HepG2 (cell line): ENCODE measurements around the gene SMTNL1. TPM values are rescaled to one million over a fixed set of nuclear protein-coding genes. Genes with fewer than 3 reads are reported as not detected.
A peak's percentile ranks its signal among the peaks of the same experiment; 100 is the strongest.

Experiments
- ATF3 ChIP-seq: sonication (generic); formaldehyde crosslinking; IDR thresholded peaks from 2 replicates; pipeline ENCODE4 v1.4.0; 2020; ENCODE audit warnings: missing genetic modification reagents
- ATF7-NPFF ChIP-seq: sonication (generic); formaldehyde crosslinking; IDR thresholded peaks from 2 replicates; pipeline ENCODE4 v1.8.1; 2023; ENCODE audit warnings: mild to moderate bottlenecking, low read depth, missing genetic modification reagents, moderate library complexity
- CBFB ChIP-seq: sonication (generic); formaldehyde crosslinking; IDR thresholded peaks from 2 replicates; pipeline ENCODE4 v1.4.0; 2020; ENCODE audit warnings: missing genetic modification reagents
- ELF4 ChIP-seq: sonication (generic); formaldehyde crosslinking; IDR thresholded peaks from 2 replicates; pipeline ENCODE4 v1.5.0; 2020; ENCODE audit warnings: missing genetic modification reagents, mild to moderate bottlenecking, moderate library complexity, borderline replicate concordance
- GZF1 ChIP-seq: sonication (generic); formaldehyde crosslinking; IDR thresholded peaks from 2 replicates; pipeline ENCODE4 v1.5.1; 2020; ENCODE audit warnings: mild to moderate bottlenecking, missing genetic modification reagents
- HIC2 ChIP-seq: sonication (generic); formaldehyde crosslinking; IDR thresholded peaks from 2 replicates; pipeline ENCODE4 v1.9.0; 2022; ENCODE audit warnings: low read depth, missing genetic modification reagents
- MED13 ChIP-seq: sonication (generic); formaldehyde crosslinking; IDR thresholded peaks from 2 replicates; pipeline ENCODE4 v1.5.0; 2020; ENCODE audit warnings: missing genetic modification reagents
- PAX8 ChIP-seq: sonication (generic); formaldehyde crosslinking; IDR thresholded peaks from 2 replicates; pipeline ENCODE4 v1.8.0; 2022; ENCODE audit warnings: mild to moderate bottlenecking, missing genetic modification reagents, borderline replicate concordance
- POLR2A ChIP-seq, 2 experiments: IDR thresholded peaks; 2 replicates each; pipeline ENCODE4 v1.6.1; 2011; ENCODE audit warnings: low read depth in 2 of 2, low read length in 2 of 2, mild to moderate bottlenecking in 1 of 2, moderate library complexity in 1 of 2; ENCODE audit not compliant: insufficient read depth in 1 of 2
- SALL2 ChIP-seq: sonication (generic); formaldehyde crosslinking; IDR thresholded peaks from 2 replicates; pipeline ENCODE4 v1.8.1; 2023; ENCODE audit warnings: mild to moderate bottlenecking, missing genetic modification reagents, inconsistent platforms
- SPEN ChIP-seq: sonication (generic); formaldehyde crosslinking; IDR thresholded peaks from 2 replicates; pipeline ENCODE4 v1.5.1; 2020; ENCODE audit warnings: low read depth, mild to moderate bottlenecking, missing genetic modification reagents
- TCF7 ChIP-seq: sonication (generic); IDR thresholded peaks from 2 replicates; pipeline ENCODE4 v1.6.1; 2016; ENCODE audit warnings: antibody characterized with exemption, low read depth
- TOPORS ChIP-seq: sonication (generic); formaldehyde crosslinking; IDR thresholded peaks from 2 replicates; pipeline ENCODE4 v1.8.0; 2023; ENCODE audit warnings: mild to moderate bottlenecking, missing genetic modification reagents
- U2AF1 ChIP-seq: fragments of 200-400 bp; formaldehyde crosslinking; optimal IDR thresholded peaks from 2 replicates; pipeline ENCODE3; 2017; ENCODE audit warnings: mild to moderate bottlenecking, low read depth, low read length
- WIZ ChIP-seq: sonication (generic); formaldehyde crosslinking; IDR thresholded peaks from 2 replicates; pipeline ENCODE4 v1.5.1; 2020; ENCODE audit warnings: mild to moderate bottlenecking, missing genetic modification reagents
- ZBTB7B ChIP-seq: sonication (generic); formaldehyde crosslinking; IDR thresholded peaks from 2 replicates; pipeline ENCODE4 v1.4.0; 2020; ENCODE audit warnings: missing genetic modification reagents
- ZFP36L1 ChIP-seq: sonication (generic); formaldehyde crosslinking; IDR thresholded peaks from 2 replicates; pipeline ENCODE4 v1.8.0; 2022; ENCODE audit warnings: mild to moderate bottlenecking, missing genetic modification reagents, moderate library complexity
- ZFP36L2 ChIP-seq: sonication (generic); formaldehyde crosslinking; IDR thresholded peaks from 2 replicates; pipeline ENCODE4 v1.4.0; 2020; ENCODE audit warnings: missing genetic modification reagents
- ZNF205 ChIP-seq: IDR thresholded peaks from 2 replicates; pipeline ENCODE4 v1.6.1; 2018; ENCODE audit warnings: missing biosample characterization, missing genetic modification reagents
- ZNF589 ChIP-seq: sonication (generic); formaldehyde crosslinking; conservative IDR thresholded peaks from 2 replicates; pipeline ENCODE4 v1.8.0; 2022; ENCODE audit warnings: mild to moderate bottlenecking, moderate library complexity, missing genetic modification reagents
- ZNF616 ChIP-seq: sonication (generic); formaldehyde crosslinking; IDR thresholded peaks from 2 replicates; pipeline ENCODE4 v1.5.0; 2020; ENCODE audit warnings: low read depth, mild to moderate bottlenecking, missing genetic modification reagents
- ZNF710 ChIP-seq: sonication (generic); formaldehyde crosslinking; IDR thresholded peaks from 2 replicates; pipeline ENCODE4 v1.5.0; 2020; ENCODE audit warnings: mild to moderate bottlenecking, missing genetic modification reagents, borderline replicate concordance
- ZNF761 ChIP-seq: sonication (generic); formaldehyde crosslinking; conservative IDR thresholded peaks from 2 replicates; pipeline ENCODE4 v1.4.0; 2020; ENCODE audit warnings: mild to moderate bottlenecking, missing genetic modification reagents
- ZSCAN12 ChIP-seq: sonication (generic); formaldehyde crosslinking; IDR thresholded peaks from 2 replicates; pipeline ENCODE4 v1.9.0; 2021; ENCODE audit warnings: mild to moderate bottlenecking, missing genetic modification reagents
- polyA plus RNA-seq, 8 experiments: library from polyadenylated mRNA; depleted of rRNA in 3 of 8; stranded (reverse) in 7 of 8; unstranded in 1 of 8; fragments of >200 nt; fragmentation: Illumina TruSeq in 4 of 8; extraction: Trizol in 4 of 8; gene quantifications; 2 replicates each; pipeline versions ENCODE4 v1.2.1 to v1.2.3, GENCODE V29; 2011 to 2016; ENCODE audit warnings: low read depth in 4 of 8, missing spikeins in 1 of 8, mixed read lengths in 1 of 8; ENCODE audit not compliant: insufficient read depth in 1 of 8
- total RNA-seq, 5 experiments: library from RNA; depleted of rRNA; stranded (reverse); fragments of >200 nt; fragmentation: Illumina TruSeq; extraction: Trizol; gene quantifications; 2 replicates each; pipeline ENCODE4 v1.2.3, GENCODE V29; 2016; ENCODE audit warnings: low read depth in 1 of 5
- TF ChIP-seq, protein P1 (sequence below): sonication (generic); formaldehyde crosslinking; IDR thresholded peaks from 2 replicates; pipeline ENCODE4 v1.4.0; 2020; ENCODE audit warnings: missing genetic modification reagents
- TF ChIP-seq, protein P2 (sequence below): sonication (generic); formaldehyde crosslinking; IDR thresholded peaks from 2 replicates; pipeline ENCODE4 v1.5.1; 2020; ENCODE audit warnings: missing genetic modification reagents, mild to moderate bottlenecking, borderline replicate concordance

Gene SMTNL1
- total and polyA plus RNA-seq, 2 of the 13 experiments (the other 11 are each of a cell fraction or from before 2014, with no cell fraction given) = 0.04 TPM; not detected in 1

GRCh38 chr11:57567515-57568329 is 30.3 kb downstream of the SMTNL1 start, which contains the start of gene UBE2L6 (continued):
- TF ChIP-seq ZFP36L2 (no peak), ZNF589 (CRISPR knock-in tag) (no peak), CBFB (no peak), GZF1 (CRISPR knock-in tag) (no peak), TOPORS (CRISPR knock-in tag) (no peak), TCF7 (no peak), ZFP36L1 (no peak), ZNF205 (no peak), SPEN (no peak), ZNF616 (CRISPR knock-in tag) (no peak), HIC2 (CRISPR knock-in tag) (no peak), ZBTB7B (CRISPR knock-in tag) (no peak), SALL2 (CRISPR knock-in tag) (0 out of 2 replicates have a peak, but pooled peaks have one; percentile 64), ATF3 (CRISPR knock-in tag) (no peak), WIZ (CRISPR knock-in tag) (no peak), ATF7-NPFF (CRISPR knock-in tag) (peak; percentile 15; the same call in 1 of the 2 replicates), ZNF761 (CRISPR knock-in tag) (0 out of 2 replicates have a peak, but pooled peaks have one; percentile 43), ELF4 (CRISPR knock-in tag) (no peak), POLR2A (IDR thresholded peaks at IDR 0.05; ENCODE audit: insufficient read depth in 1 of 2, low read depth in 2 of 2, low read length in 2 of 2) (peak in 1 of 2 experiments; percentile 55; a peak in 1 of 4 replicates), ZSCAN12 (CRISPR knock-in tag) (no peak), U2AF1 (no peak), PAX8 (no peak), ZNF710 (CRISPR knock-in tag) (no peak), MED13 (no peak)
- TF ChIP-seq, protein P1, sequence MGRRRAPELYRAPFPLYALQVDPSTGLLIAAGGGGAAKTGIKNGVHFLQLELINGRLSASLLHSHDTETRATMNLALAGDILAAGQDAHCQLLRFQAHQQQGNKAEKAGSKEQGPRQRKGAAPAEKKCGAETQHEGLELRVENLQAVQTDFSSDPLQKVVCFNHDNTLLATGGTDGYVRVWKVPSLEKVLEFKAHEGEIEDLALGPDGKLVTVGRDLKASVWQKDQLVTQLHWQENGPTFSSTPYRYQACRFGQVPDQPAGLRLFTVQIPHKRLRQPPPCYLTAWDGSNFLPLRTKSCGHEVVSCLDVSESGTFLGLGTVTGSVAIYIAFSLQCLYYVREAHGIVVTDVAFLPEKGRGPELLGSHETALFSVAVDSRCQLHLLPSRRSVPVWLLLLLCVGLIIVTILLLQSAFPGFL (CRISPR knock-in tag) = no peak
- TF ChIP-seq, protein P2, sequence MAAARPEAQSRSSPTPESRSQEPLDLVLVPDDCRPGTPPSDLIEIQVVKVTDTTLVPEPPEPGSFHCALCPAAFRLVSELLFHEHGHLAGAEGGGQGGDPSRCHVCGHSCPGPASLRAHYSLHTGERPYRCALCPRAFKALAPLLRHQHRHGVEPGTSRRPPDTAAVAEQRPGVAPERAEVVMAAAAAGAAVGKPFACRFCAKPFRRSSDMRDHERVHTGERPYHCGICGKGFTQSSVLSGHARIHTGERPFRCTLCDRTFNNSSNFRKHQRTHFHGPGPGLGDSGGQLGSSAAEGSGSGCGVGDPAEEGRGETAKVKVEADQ (CRISPR knock-in tag) = no peak
